Measurements from ENCODE around the gene STS. TPM values are rescaled to one million over a fixed set of nuclear protein-coding genes. Genes with fewer than 3 reads are reported as not detected.

Gene STS
- total RNA-seq, 3 donors from 2014 or later (not counting 1 experiment from before 2014, with no cell fraction given) = 2.4 to 4.6 (median 2.8) TPM

DNA sequence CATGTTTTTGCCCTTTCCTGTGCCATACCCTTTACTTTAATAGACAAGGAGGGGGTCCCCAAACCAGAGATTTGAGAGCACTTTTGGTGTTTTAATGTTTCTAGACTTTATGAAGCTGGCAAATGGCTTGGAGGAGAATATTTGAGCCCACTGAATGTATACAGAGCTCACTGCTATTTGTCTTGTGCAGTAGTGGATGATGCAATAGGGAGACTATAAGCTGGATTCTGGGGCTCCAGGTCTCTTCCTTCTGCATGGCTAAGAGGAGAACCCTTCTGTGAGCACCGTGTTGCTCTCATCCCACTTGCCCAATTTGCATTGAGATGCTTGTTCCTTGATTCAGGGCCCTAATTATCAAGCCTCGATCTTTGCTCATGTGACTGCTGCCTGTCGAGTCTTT lies 9.4 kb downstream of the STS start:
- no peak overlapping the region for H3K27ac ChIP-seq (ENCODE audit: low read length)
- 87% methylated on average over 3 of the region's 3 CpGs for WGBS (ENCODE audit: insufficient coverage)
- Mint-ChIP-seq H3K4me1 (no peaks in the 10 kb centered on the region), H3K27ac (no peak overlapping the region), H3K4me3 (no peak overlapping the region), H3K36me3 (no peaks in the 10 kb centered on the region), H3K9me3 (no peaks in the 10 kb centered on the region), H3K27me3 (ENCODE audit: low read depth in 2 of 2) (peaks cover 0 to 4% of the 10 kb centered on the region in 2 donors)
- intact Hi-C loops (cut with micrococcal nuclease) = no loop called here
- no peak overlapping the region for H3K4me3 ChIP-seq (ENCODE audit: low read length)
- no peaks in the 10 kb centered on the region for H3K4me1 ChIP-seq (ENCODE audit: control insufficient read depth, insufficient read depth, low read length)
- no peaks in the 10 kb centered on the region for H3K9me3 ChIP-seq (ENCODE audit: control insufficient read depth, insufficient read depth, low read length)
- no peaks in the 10 kb centered on the region for H3K36me3 ChIP-seq (ENCODE audit: control insufficient read depth, insufficient read depth, low read length)
- DNase-seq (no peak), ATAC-seq (no peak)
- TF ChIP-seq, protein P1, sequence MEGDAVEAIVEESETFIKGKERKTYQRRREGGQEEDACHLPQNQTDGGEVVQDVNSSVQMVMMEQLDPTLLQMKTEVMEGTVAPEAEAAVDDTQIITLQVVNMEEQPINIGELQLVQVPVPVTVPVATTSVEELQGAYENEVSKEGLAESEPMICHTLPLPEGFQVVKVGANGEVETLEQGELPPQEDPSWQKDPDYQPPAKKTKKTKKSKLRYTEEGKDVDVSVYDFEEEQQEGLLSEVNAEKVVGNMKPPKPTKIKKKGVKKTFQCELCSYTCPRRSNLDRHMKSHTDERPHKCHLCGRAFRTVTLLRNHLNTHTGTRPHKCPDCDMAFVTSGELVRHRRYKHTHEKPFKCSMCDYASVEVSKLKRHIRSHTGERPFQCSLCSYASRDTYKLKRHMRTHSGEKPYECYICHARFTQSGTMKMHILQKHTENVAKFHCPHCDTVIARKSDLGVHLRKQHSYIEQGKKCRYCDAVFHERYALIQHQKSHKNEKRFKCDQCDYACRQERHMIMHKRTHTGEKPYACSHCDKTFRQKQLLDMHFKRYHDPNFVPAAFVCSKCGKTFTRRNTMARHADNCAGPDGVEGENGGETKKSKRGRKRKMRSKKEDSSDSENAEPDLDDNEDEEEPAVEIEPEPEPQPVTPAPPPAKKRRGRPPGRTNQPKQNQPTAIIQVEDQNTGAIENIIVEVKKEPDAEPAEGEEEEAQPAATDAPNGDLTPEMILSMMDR (IDR thresholded peaks at IDR 0.05) = no peak
- H3K27me3 ChIP-seq (ENCODE audit: control insufficient read depth, insufficient read depth, low read length) = no peaks in the 10 kb centered on the region

DNA sequence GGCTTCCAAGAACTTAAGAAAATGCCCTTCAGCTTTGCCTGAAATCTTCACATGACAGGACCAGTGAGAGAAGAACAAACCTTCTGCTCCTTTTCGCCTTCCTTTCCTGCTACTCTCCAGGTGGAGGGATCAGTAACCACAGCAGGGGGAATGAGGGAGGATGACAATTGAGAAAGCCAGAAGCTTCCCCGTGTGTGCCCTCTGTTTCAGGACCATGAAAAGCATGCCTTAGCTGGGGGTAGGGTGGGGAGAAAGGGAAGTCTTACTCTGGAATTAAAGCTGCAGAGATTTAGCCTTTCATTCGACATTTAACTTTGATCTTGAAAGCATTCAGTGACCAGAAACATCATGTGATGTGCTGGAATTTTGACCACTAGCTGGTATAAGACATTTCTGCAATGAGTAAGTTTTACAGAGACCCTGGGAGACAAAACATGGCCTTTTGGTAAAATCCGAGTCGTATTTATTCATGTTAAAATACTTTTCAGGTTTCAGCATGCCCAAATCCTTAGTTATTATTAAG lies 11.0 kb downstream of the STS start:
- no peak overlapping the region for H3K27ac ChIP-seq (ENCODE audit: low read length)
- H3K4me3 Mint-ChIP-seq = no peak overlapping the region
- H3K9me3 Mint-ChIP-seq = no peaks in the 10 kb centered on the region
- ATAC-seq (no peak), DNase-seq (no peak)
- H3K36me3 ChIP-seq (ENCODE audit: control insufficient read depth, insufficient read depth, low read length) = no peaks in the 10 kb centered on the region
- intact Hi-C loops (cut with micrococcal nuclease) = no loop called here
- peaks cover 0 to 4% of the 10 kb centered on the region in 2 donors for H3K27me3 Mint-ChIP-seq (ENCODE audit: low read depth in 2 of 2)
- TF ChIP-seq, protein P1 (IDR thresholded peaks at IDR 0.05) = no peak
- H3K4me1 Mint-ChIP-seq = no peaks in the 10 kb centered on the region
- H3K4me1 ChIP-seq (ENCODE audit: control insufficient read depth, insufficient read depth, low read length) = no peaks in the 10 kb centered on the region
- no peak overlapping the region for H3K27ac Mint-ChIP-seq
- no peaks in the 10 kb centered on the region for H3K27me3 ChIP-seq (ENCODE audit: control insufficient read depth, insufficient read depth, low read length)
- WGBS (ENCODE audit: insufficient coverage) = 63% methylated on average over 2 of the region's 5 CpGs
- no peak overlapping the region for H3K4me3 ChIP-seq (ENCODE audit: low read length)
- no peaks in the 10 kb centered on the region for H3K9me3 ChIP-seq (ENCODE audit: control insufficient read depth, insufficient read depth, low read length)
- no peaks in the 10 kb centered on the region for H3K36me3 Mint-ChIP-seq

DNA sequence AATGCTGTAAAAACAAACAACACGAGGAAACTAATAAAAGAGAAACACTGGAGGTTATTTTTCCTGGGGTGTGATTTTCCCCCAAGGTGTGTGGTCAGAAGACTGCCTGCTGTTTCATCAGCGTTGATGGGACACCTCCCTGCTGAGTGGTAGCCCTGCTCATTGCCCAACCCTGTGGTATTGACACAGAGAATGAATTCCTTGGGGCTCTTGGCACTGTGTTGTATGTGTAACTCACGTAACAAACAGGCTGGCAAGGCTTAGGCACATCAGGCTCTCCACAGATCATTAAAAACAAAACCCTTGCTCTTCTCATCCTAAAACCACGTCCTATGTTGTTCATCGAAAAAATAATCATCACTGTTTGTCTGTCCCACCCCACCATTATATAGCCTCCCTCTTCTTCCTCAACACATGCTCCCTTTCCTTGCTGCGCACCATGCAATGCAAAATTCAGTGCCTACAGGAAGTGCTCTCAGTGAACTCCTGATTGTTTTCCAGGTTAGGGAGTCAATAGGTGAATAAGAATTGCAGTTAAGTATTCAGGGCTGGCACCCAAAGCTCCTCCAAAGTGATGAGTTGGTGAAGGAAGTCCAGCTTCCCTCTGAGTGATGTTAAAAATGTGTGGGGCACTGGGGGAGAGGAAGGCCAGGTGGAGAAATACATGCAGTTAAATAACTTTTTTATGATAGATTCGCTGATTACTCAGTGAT lies 11.8 kb downstream of the STS start:
- WGBS (ENCODE audit: insufficient coverage) = 81% methylated on average over 4 of the region's 7 CpGs
- no peaks in the 10 kb centered on the region for H3K9me3 Mint-ChIP-seq
- H3K9me3 ChIP-seq (ENCODE audit: control insufficient read depth, insufficient read depth, low read length) = no peaks in the 10 kb centered on the region

More for the DNA sequence above, 11.8 kb downstream of the STS start:
- H3K4me1 Mint-ChIP-seq = no peaks in the 10 kb centered on the region
- H3K27me3 ChIP-seq (ENCODE audit: control insufficient read depth, insufficient read depth, low read length) = no peaks in the 10 kb centered on the region
- H3K4me3 Mint-ChIP-seq = no peak overlapping the region
- ATAC-seq (no peak), DNase-seq (no peak)
- TF ChIP-seq, protein P1 (IDR thresholded peaks at IDR 0.05) = no peak
- H3K27ac ChIP-seq (ENCODE audit: low read length) = no peak overlapping the region
- no peaks in the 10 kb centered on the region for H3K36me3 Mint-ChIP-seq
- H3K4me1 ChIP-seq (ENCODE audit: control insufficient read depth, insufficient read depth, low read length) = no peaks in the 10 kb centered on the region
- H3K27ac Mint-ChIP-seq = no peak overlapping the region
- no peaks in the 10 kb centered on the region for H3K27me3 Mint-ChIP-seq (ENCODE audit: low read depth in 2 of 2)
- no peaks in the 10 kb centered on the region for H3K36me3 ChIP-seq (ENCODE audit: control insufficient read depth, insufficient read depth, low read length)
- intact Hi-C loops (cut with micrococcal nuclease) = no loop called here
- H3K4me3 ChIP-seq (ENCODE audit: low read length) = no peak overlapping the region

Measured in natural killer cell (primary cell).